BE2C (cell line): ENCODE results near the gene GCDH.
"Not testable (repeated sequence)": the region's sequence is repeated elsewhere in the genome, so short reads cannot be mapped to it uniquely, and the experiment has no call there.

ENCODE experiments used
- DNase-seq: peaks from one replicate; pipeline ENCODE4 v3.0.0-alpha.2; 2020
- H3K27me3 ChIP-seq: fragments of 250-450 bp; sonication (Bioruptor Pico); 2 replicates; pipeline ENCODE4 v1.5.1; 2020; ENCODE audit warnings: mild to moderate bottlenecking
- H3K36me3 ChIP-seq: fragments of 250-450 bp; sonication (Bioruptor Pico); 2 replicates; pipeline ENCODE4 v1.5.1; 2020; ENCODE audit warnings: mild to moderate bottlenecking
- H3K4me1 ChIP-seq: fragments of 250-450 bp; sonication (Bioruptor Pico); 2 replicates; pipeline ENCODE4 v1.5.1; 2020
- H3K4me3 ChIP-seq: 2 replicates; pipeline ENCODE4 v1.5.1; 2011; ENCODE audit warnings: low read depth, low read length
- H3K9me3 ChIP-seq: fragments of 250-450 bp; sonication (Bioruptor Pico); 2 replicates; pipeline ENCODE4 v1.5.1; 2020
- CTCF ChIP-seq: IDR thresholded peaks from 2 replicates; pipeline ENCODE4 v1.5.1; 2012; ENCODE audit warnings: mild to moderate bottlenecking, low read depth, low read length

GCDH gene

GRCh38 chr19:12885749-12886650 lies 5.0 kb upstream of the GCDH start:
- Histone ChIP-seq H3K4me1 (no peaks in the 10 kb centered on the region; the same call in 1 of the 2 replicates), H3K36me3 (no peaks in the 10 kb centered on the region), H3K4me3 (peak overlapping the region; percentile 36), H3K27me3 (peaks cover 13% of the 10 kb centered on the region), H3K9me3 (peaks cover 11% of the 10 kb centered on the region)
- no peak for TF ChIP-seq CTCF
- peak; percentile 36 for DNase-seq

- DNase-seq: no peak
- Histone ChIP-seq H3K4me1 (no peaks in the 10 kb centered on the region; the same call in 1 of the 2 replicates), H3K9me3 (peaks cover 11% of the 10 kb centered on the region), H3K36me3 (no peaks in the 10 kb centered on the region), H3K4me3 (no peak overlapping the region), H3K27me3 (peaks cover 13% of the 10 kb centered on the region)
- no peak for TF ChIP-seq CTCF
Observed at GRCh38 chr19:12886651-12886968, 4.3 kb upstream of the GCDH start.

GRCh38 chr19:12886969-12887747 lies 3.8 kb upstream of the GCDH start, which contains the start of gene KLF1:
KLF1 (minus strand) TSS chr19:12887201; CDS start chr19:12887140, 61 bp downstream.
- no peak for TF ChIP-seq CTCF
- Histone ChIP-seq H3K9me3 (peaks cover 11% of the 10 kb centered on the region), H3K36me3 (no peaks in the 10 kb centered on the region), H3K4me1 (no peaks in the 10 kb centered on the region; the same call in 1 of the 2 replicates), H3K27me3 (peaks cover 13% of the 10 kb centered on the region), H3K4me3 (peak within 1 kb of the TSS; percentile 36)
- no peak for DNase-seq

- H3K36me3 ChIP-seq: no peaks in the 10 kb centered on the region
- H3K4me1 ChIP-seq: no peaks in the 10 kb centered on the region; the same call in 1 of the 2 replicates
- H3K4me3 ChIP-seq: no peak overlapping the region
- no peak for TF ChIP-seq CTCF
- H3K27me3 ChIP-seq: peaks cover 13% of the 10 kb centered on the region
- no peak for DNase-seq
- H3K9me3 ChIP-seq: peaks cover 11% of the 10 kb centered on the region
Observed at GRCh38 chr19:12888006-12888603, 2.9 kb upstream of the GCDH start.

GRCh38 chr19:12890299-12890786 lies 617 bp upstream of the GCDH start:
- not testable (repeated sequence) for H3K9me3 ChIP-seq, H3K36me3 ChIP-seq, H3K4me1 ChIP-seq, DNase-seq, H3K27me3 ChIP-seq
- H3K4me3 ChIP-seq: peak overlapping the region; percentile 39

- DNase-seq: no peak
- Histone ChIP-seq H3K9me3 (no peaks in the 10 kb centered on the region), H3K36me3 (no peaks in the 10 kb centered on the region), H3K4me1 (no peaks in the 10 kb centered on the region), H3K27me3 (no peaks in the 10 kb centered on the region; the same call in 1 of the 2 replicates), H3K4me3 (peak overlapping the region; percentile 79)
- TF ChIP-seq CTCF: no peak
Observed at GRCh38 chr19:12891553-12892021, 627 bp downstream of the GCDH start.
